ENCODE results near the gene TPBGL. TPM values are rescaled to one million over a fixed set of nuclear protein-coding genes. Genes with fewer than 3 reads are reported as not detected.

The TPBGL gene
- total and polyA plus RNA-seq, 2 of the 4 experiments (the other 2 are of a cell fraction): not detected

- no peak overlapping the region for H3K4me3 ChIP-seq (ENCODE audit: insufficient read depth, low read depth, low read length)
- H2AK5ac ChIP-seq (ENCODE audit: low read depth, low read length): no peak overlapping the region
- H3K18ac ChIP-seq (ENCODE audit: low read depth, low read length): no peak overlapping the region
- H2AFZ ChIP-seq (replicated peaks; ENCODE audit: low read length, poor library complexity): no peak overlapping the region
- H4K5ac ChIP-seq (ENCODE audit: low read depth, low read length): no peak overlapping the region
- no peaks in the 10 kb centered on the region for H4K20me1 ChIP-seq (ENCODE audit: insufficient read depth, low read length)
- H3K79me1 ChIP-seq (ENCODE audit: low read depth in 1 of 2, low read length in 2 of 2): no peaks in the 10 kb centered on the region
- H2BK15ac ChIP-seq (ENCODE audit: low read depth, low read length): no peak overlapping the region
- no peak overlapping the region for H3K4ac ChIP-seq (ENCODE audit: low read depth, low read length)
- no peak overlapping the region for H3K9ac ChIP-seq (ENCODE audit: low read depth, low read length)
- no peak overlapping the region for H3K14ac ChIP-seq (replicated peaks; ENCODE audit: low read depth, low read length)
- no peak overlapping the region for H4K8ac ChIP-seq (ENCODE audit: low read depth in 2 of 2, low read length in 2 of 2)
- ChIA-PET CTCF (interaction anchor here (1.0 kb wide), 1 partner anchor 262 kb away, joined by 3 read pairs; no protein-coding TSS in a partner anchor), POLR2A (ENCODE audit: unreplicated experiment) (no interaction called here)
- no peak overlapping the region for H2BK5ac ChIP-seq (ENCODE audit: low read depth, low read length, poor library complexity, severe bottlenecking)
- DNase-seq: no peak
- H3K9me1 ChIP-seq (ENCODE audit: insufficient read depth, low read length): no peaks in the 10 kb centered on the region
- no peak overlapping the region for H4K91ac ChIP-seq (ENCODE audit: insufficient read depth, low read depth, low read length)
- no peak overlapping the region for H3K4me2 ChIP-seq (ENCODE audit: low read depth, low read length)
- H3K36me3 ChIP-seq (ENCODE audit: control insufficient read depth, insufficient read depth, low read length): no peaks in the 10 kb centered on the region
- H3K9me3 ChIP-seq (ENCODE audit: control insufficient read depth, insufficient read depth, low read length): no peaks in the 10 kb centered on the region
- H2BK120ac ChIP-seq (ENCODE audit: low read depth, low read length): no peak overlapping the region
- intact Hi-C loops (cut with micrococcal nuclease) (no loop called here), in situ Hi-C loops (cut with MboI; ENCODE audit: low sequenced_read_pairs) (no loop called here), dilution Hi-C loops (cut with HindIII; ENCODE audit: low sequenced_read_pairs, unreplicated experiment) (no loop called here)
- WGBS, 2 experiments (ENCODE audit: extremely low coverage in 2 of 2, insufficient read length in 1 of 2): no CpG with 5 or more reads among the region's 3 CpGs
- H3K4me1 ChIP-seq (ENCODE audit: control insufficient read depth, insufficient read depth, low read length): no peaks in the 10 kb centered on the region
- H3K23ac ChIP-seq (ENCODE audit: low read depth, low read length): no peak overlapping the region
- no peak for ATAC-seq (ENCODE audit: low read depth)
- no peak overlapping the region for H3K27ac ChIP-seq (ENCODE audit: insufficient read depth, low read length)
- no peak overlapping the region for H3K56ac ChIP-seq (ENCODE audit: extremely low read depth, insufficient read depth, low read length)
- H2AK9ac ChIP-seq (replicated peaks; ENCODE audit: low read depth, low read length, poor library complexity): no peak overlapping the region
- H3K27me3 ChIP-seq (ENCODE audit: control insufficient read depth, insufficient read depth, low read length): peaks cover 56% of the 10 kb centered on the region
- no peak for TF ChIP-seq RAD21 (IDR thresholded peaks at IDR 0.05; ENCODE audit: low read length)
- TF ChIP-seq ELK1 (IDR thresholded peaks at IDR 0.05; ENCODE audit: borderline replicate concordance, low read depth, low read length): no peak
- no peak for TF ChIP-seq RCOR1 (IDR thresholded peaks at IDR 0.05; ENCODE audit: insufficient replicate concordance, low read length)
- no peak for TF ChIP-seq MAZ (IDR thresholded peaks at IDR 0.05; ENCODE audit: borderline replicate concordance, low read depth, low read length)
- TF ChIP-seq MXI1 (IDR thresholded peaks at IDR 0.05; ENCODE audit: borderline replicate concordance, low read depth, low read length): no peak
- no peak for TF ChIP-seq CTCF (conservative IDR thresholded peaks at IDR 0.05; ENCODE audit: low read depth, low read length)
- TF ChIP-seq POLR2A (IDR thresholded peaks at IDR 0.05; ENCODE audit: low read depth, low read length): no peak
- TF ChIP-seq NFE2L2 (IDR thresholded peaks at IDR 0.05; ENCODE audit: low read depth, low read length): no peak
- TF ChIP-seq USF2 (IDR thresholded peaks at IDR 0.05; ENCODE audit: low read depth, low read length): no peak
- no peak for TF ChIP-seq MAFK (IDR thresholded peaks at IDR 0.05; ENCODE audit: low read depth, low read length)
- TF ChIP-seq RFX5 (IDR thresholded peaks at IDR 0.05; ENCODE audit: low read depth, low read length): no peak
- TF ChIP-seq CHD1 (IDR thresholded peaks at IDR 0.05; ENCODE audit: low read depth, low read length): no peak
- no peak for TF ChIP-seq BHLHE40 (IDR thresholded peaks at IDR 0.05; ENCODE audit: low read depth, low read length)
- TF ChIP-seq CEBPB (IDR thresholded peaks at IDR 0.05; ENCODE audit: low read depth, low read length): no peak
- no peak for TF ChIP-seq FOS (IDR thresholded peaks at IDR 0.05; ENCODE audit: low read depth, low read length)
- TF ChIP-seq SMC3 (IDR thresholded peaks at IDR 0.05; ENCODE audit: low read depth, low read length): no peak
- BruUV-seq (replicated peaks): no TSS peak
- H2BK20ac ChIP-seq (ENCODE audit: low read depth, low read length): no peak overlapping the region
These were observed 49.2 kb upstream of the TPBGL start for GRCh38 chr11:75191330-75191717.

Data from IMR-90 (cell line).